Neural progenitor cell (in vitro differentiated cells): ENCODE results near the gene MTERF1. TPM values are rescaled to one million over a fixed set of nuclear protein-coding genes. Genes with fewer than 3 reads are reported as not detected.
A peak's percentile ranks its signal among the peaks of the same experiment; 100 is the strongest.

Experiments
- DNase-seq: peaks from one replicate; pipeline ENCODE4 v3.0.0-alpha.2; 2016; ENCODE audit warnings: low spot score
- H2AFZ ChIP-seq: fragments of 200-600 bp; sonication (generic); replicated peaks from 2 replicates; pipeline ENCODE4 v1.6.1; 2016; ENCODE audit warnings: antibody characterized with exemption
- H3F3A ChIP-seq: fragments of 200-600 bp; sonication (generic); 2 replicates; pipeline ENCODE4 v1.6.1; 2016; ENCODE audit warnings: antibody characterized with exemption, low read depth
- H3K27ac ChIP-seq: fragments of 200-600 bp; sonication (generic); 2 replicates; pipeline ENCODE4 v1.5.1; 2016; ENCODE audit warnings: mild to moderate bottlenecking
- H3K27me3 ChIP-seq: fragments of 200-600 bp; sonication (generic); 2 replicates; pipeline ENCODE4 v1.6.1; 2016; ENCODE audit warnings: mild to moderate bottlenecking, moderate library complexity
- H3K36me3 ChIP-seq: fragments of 200-600 bp; sonication (generic); 2 replicates; pipeline ENCODE4 v1.5.1; 2016
- H3K4me1 ChIP-seq: fragments of 200-600 bp; sonication (generic); 2 replicates; pipeline ENCODE4 v1.6.1; 2016; ENCODE audit warnings: mixed run types
- H3K4me2 ChIP-seq: fragments of 200-600 bp; sonication (generic); 2 replicates; pipeline ENCODE4 v1.6.1; 2016
- H3K4me3 ChIP-seq: fragments of 200-600 bp; sonication (generic); 2 replicates; pipeline ENCODE4 v1.5.1; 2016
- H3K79me2 ChIP-seq: fragments of 200-600 bp; sonication (generic); 2 replicates; pipeline ENCODE4 v1.6.1; 2016; ENCODE audit warnings: low read depth
- H3K9ac ChIP-seq: fragments of 200-600 bp; sonication (generic); 2 replicates; pipeline ENCODE4 v1.6.1; 2016
- H3K9me3 ChIP-seq: fragments of 200-600 bp; sonication (generic); 2 replicates; pipeline ENCODE4 v1.5.1; 2016; ENCODE audit warnings: low read depth
- H4K20me1 ChIP-seq: fragments of 200-600 bp; sonication (generic); 2 replicates; pipeline ENCODE4 v1.6.1; 2016; ENCODE audit warnings: low read depth
- H3K27ac Mint-ChIP-seq: 3 replicates; pipeline ENCODE4 v1.8.0; 2021; ENCODE audit warnings: mixed read lengths
- H3K27me3 Mint-ChIP-seq: 2 replicates; pipeline ENCODE4 v1.8.0; 2022; ENCODE audit warnings: low read depth, mild to moderate bottlenecking, inconsistent platforms, moderate library complexity, mixed read lengths; ENCODE audit not compliant: insufficient read depth
- H3K36me3 Mint-ChIP-seq: 3 replicates; pipeline ENCODE4 v1.8.0; 2021; ENCODE audit warnings: mixed read lengths
- H3K4me1 Mint-ChIP-seq: 3 replicates; pipeline ENCODE4 v1.8.0; 2021; ENCODE audit warnings: mixed read lengths
- H3K4me3 Mint-ChIP-seq: 3 replicates; pipeline ENCODE4 v1.8.0; 2021; ENCODE audit warnings: mild to moderate bottlenecking, moderate library complexity, mixed read lengths
- H3K9me3 Mint-ChIP-seq: 3 replicates; pipeline ENCODE4 v1.8.0; 2020; ENCODE audit warnings: mixed read lengths
- EZH2 ChIP-seq: fragments of 200-600 bp; sonication (generic); IDR thresholded peaks from 2 replicates; pipeline ENCODE4 v1.6.1; 2017; ENCODE audit warnings: antibody characterized with exemption, mild to moderate bottlenecking, moderate library complexity
- EZH2phosphoT487 ChIP-seq: fragments of 200-600 bp; sonication (generic); IDR thresholded peaks from 2 replicates; pipeline ENCODE4 v1.6.1; 2017; ENCODE audit warnings: antibody characterized with exemption
- total RNA-seq: library from RNA; depleted of rRNA; stranded (reverse); fragments of >200 nt; gene quantifications from 2 replicates; pipeline ENCODE4 v1.2.3, GENCODE V29; 2015; ENCODE audit warnings: low replicate concordance
- TF ChIP-seq, protein P1 (sequence below): fragments of 200-600 bp; sonication (generic); IDR thresholded peaks from 2 replicates; pipeline ENCODE4 v1.5.1; 2017; ENCODE audit warnings: antibody characterized with exemption, mild to moderate bottlenecking

The MTERF1 gene
- total RNA-seq, 1 donor from 2014 or later = 36.9 TPM

DNA sequence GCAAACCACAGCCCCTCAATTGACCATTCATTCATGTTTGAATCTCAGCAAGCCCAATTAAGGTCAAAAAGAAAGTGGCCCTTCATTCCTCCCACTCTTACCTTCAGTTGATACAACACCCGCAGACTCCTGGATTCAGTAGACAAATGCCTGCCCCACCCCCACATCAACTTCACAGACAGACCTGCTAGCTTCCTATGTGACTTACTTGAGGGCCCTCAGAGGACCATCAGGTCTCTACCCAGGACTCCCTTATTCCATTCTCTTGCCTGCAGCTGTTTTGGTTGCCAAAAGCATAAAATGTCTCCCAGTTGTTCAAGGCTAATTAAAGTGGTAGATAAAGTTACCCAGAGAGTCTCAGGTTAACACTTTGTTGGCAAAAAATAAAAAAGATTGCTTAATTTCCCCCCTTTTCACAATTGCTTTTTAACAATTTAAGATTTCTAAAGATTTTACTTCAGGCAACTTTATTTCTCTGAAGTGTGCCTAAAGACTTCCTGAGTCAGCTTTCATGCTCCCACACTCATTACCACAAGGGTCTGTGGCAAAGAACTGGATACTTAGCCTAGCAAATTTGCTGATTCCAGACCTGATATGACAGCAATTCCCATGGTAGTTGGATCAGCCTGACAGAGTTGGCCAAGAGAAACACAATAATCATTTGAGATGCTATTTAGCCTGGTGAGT lies 3.3 kb upstream of the MTERF1 start:
- Mint-ChIP-seq H3K4me1 (peaks cover 15% of the 10 kb centered on the region), H3K27me3 (peaks cover 4% of the 10 kb centered on the region), H3K27ac (no peak overlapping the region), H3K4me3 (no peak overlapping the region), H3K36me3 (no peaks in the 10 kb centered on the region), H3K9me3 (peaks cover 14% of the 10 kb centered on the region)
- Histone ChIP-seq H3K9ac (no peak overlapping the region), H3K79me2 (peaks cover 16% of the 10 kb centered on the region), H2AFZ (peak overlapping the region; percentile 55), H3K9me3 (peaks cover 4% of the 10 kb centered on the region), H3F3A (peaks cover 6% of the 10 kb centered on the region), H3K4me2 (no peak overlapping the region), H3K4me1 (peaks cover 13% of the 10 kb centered on the region), H3K27ac (no peak overlapping the region), H4K20me1 (no peaks in the 10 kb centered on the region), H3K27me3 (no peaks in the 10 kb centered on the region), H3K4me3 (no peak overlapping the region), H3K36me3 (no peaks in the 10 kb centered on the region)
- no peak for DNase-seq
- TF ChIP-seq, protein P1, sequence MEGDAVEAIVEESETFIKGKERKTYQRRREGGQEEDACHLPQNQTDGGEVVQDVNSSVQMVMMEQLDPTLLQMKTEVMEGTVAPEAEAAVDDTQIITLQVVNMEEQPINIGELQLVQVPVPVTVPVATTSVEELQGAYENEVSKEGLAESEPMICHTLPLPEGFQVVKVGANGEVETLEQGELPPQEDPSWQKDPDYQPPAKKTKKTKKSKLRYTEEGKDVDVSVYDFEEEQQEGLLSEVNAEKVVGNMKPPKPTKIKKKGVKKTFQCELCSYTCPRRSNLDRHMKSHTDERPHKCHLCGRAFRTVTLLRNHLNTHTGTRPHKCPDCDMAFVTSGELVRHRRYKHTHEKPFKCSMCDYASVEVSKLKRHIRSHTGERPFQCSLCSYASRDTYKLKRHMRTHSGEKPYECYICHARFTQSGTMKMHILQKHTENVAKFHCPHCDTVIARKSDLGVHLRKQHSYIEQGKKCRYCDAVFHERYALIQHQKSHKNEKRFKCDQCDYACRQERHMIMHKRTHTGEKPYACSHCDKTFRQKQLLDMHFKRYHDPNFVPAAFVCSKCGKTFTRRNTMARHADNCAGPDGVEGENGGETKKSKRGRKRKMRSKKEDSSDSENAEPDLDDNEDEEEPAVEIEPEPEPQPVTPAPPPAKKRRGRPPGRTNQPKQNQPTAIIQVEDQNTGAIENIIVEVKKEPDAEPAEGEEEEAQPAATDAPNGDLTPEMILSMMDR = no peak
- no peak for TF ChIP-seq EZH2
- TF ChIP-seq EZH2phosphoT487 = no peak

DNA sequence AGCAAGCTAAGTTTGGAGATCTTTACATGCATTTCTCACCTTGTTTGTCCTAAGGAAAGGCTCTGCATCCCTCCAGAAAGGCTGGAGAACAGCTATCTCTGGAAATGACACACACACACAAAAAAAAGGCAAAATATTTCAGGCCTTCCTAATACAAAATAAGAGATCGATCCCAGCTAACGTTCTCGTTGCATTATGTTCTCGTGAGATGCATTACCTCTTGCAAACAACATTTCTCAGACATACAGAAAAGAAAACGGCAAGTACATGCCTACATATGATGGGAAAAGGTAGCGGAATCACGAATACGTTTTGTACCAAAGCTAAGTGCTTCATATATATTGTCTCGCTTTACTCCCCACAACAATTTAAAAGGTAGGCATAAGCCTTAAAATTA lies 488 bp downstream of the MTERF1 start:
- Histone ChIP-seq H3K4me2 (peak overlapping the region; percentile 88), H4K20me1 (no peaks in the 10 kb centered on the region), H3K9ac (peak overlapping the region; percentile 81), H2AFZ (peak overlapping the region; percentile 89), H3K27ac (no peak overlapping the region), H3K79me2 (peaks cover 54% of the 10 kb centered on the region), H3K9me3 (no peaks in the 10 kb centered on the region), H3K27me3 (no peaks in the 10 kb centered on the region), H3K4me1 (peaks cover 13% of the 10 kb centered on the region), H3F3A (peaks cover 10% of the 10 kb centered on the region), H3K4me3 (peak overlapping the region; percentile 82), H3K36me3 (peaks cover 4% of the 10 kb centered on the region)
- peaks cover 15% of the 10 kb centered on the region for H3K4me1 Mint-ChIP-seq
- DNase-seq = no peak
- no peaks in the 10 kb centered on the region for H3K9me3 Mint-ChIP-seq
- H3K4me3 Mint-ChIP-seq = peak overlapping the region; percentile 97
- peak overlapping the region; percentile 30 for H3K27ac Mint-ChIP-seq
- TF ChIP-seq EZH2phosphoT487 = no peak
- TF ChIP-seq, protein P1 = no peak
- peaks cover 6% of the 10 kb centered on the region for H3K36me3 Mint-ChIP-seq
- H3K27me3 Mint-ChIP-seq = peaks cover 4% of the 10 kb centered on the region

DNA sequence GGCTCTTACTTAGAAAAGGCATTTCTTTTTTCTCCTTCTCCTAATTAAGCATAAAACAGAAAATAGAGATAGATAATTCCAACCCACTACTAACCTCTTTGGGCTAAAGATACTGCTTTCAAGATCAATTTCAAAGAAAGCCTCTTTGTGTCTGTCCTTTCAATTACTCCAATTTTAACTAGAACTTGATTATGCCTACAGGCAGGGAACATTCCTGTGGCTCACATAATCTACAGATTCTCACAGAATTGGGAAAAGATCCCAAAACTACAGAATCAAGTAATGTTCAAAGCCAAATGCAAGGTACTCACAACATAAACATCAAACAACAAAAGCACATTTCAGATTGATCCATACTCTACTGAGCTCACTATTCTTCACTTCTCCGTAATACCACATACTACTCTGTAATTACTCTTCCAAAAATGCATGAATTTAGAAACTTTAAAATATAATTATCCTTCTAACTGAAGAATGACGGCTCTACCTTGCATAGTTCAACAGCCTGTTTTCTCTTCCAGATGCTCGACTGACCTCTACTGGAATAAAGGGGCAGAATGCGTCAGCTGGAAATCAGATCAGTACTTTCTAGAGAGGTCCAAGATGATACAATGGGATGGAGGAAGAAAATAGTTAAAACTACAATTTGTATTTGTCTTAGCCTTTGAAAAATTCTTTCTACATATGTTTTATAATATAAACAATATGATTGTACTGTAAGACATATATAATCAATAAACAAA lies 3.9 kb downstream of the MTERF1 start:
- no peaks in the 10 kb centered on the region for H3K9me3 Mint-ChIP-seq

More for the DNA sequence above, 3.9 kb downstream of the MTERF1 start:
- Histone ChIP-seq H3K79me2 (peaks cover 55% of the 10 kb centered on the region), H3K27ac (no peak overlapping the region), H3K36me3 (peaks cover 4% of the 10 kb centered on the region), H3K4me1 (peaks cover 6% of the 10 kb centered on the region), H3F3A (peaks cover 10% of the 10 kb centered on the region), H3K4me2 (no peak overlapping the region), H3K27me3 (no peaks in the 10 kb centered on the region), H3K9ac (no peak overlapping the region), H2AFZ (no peak overlapping the region), H3K9me3 (no peaks in the 10 kb centered on the region), H4K20me1 (no peaks in the 10 kb centered on the region), H3K4me3 (no peak overlapping the region)
- peaks cover 7% of the 10 kb centered on the region for H3K36me3 Mint-ChIP-seq
- H3K4me3 Mint-ChIP-seq = no peak overlapping the region
- TF ChIP-seq, protein P1 = peak; percentile 42
- TF ChIP-seq EZH2phosphoT487 (no peak), EZH2 (no peak)
- no peak for DNase-seq
- H3K27me3 Mint-ChIP-seq = peaks cover 4% of the 10 kb centered on the region
- peaks cover 15% of the 10 kb centered on the region for H3K4me1 Mint-ChIP-seq
- no peak overlapping the region for H3K27ac Mint-ChIP-seq
